HG02840 (cell line): Measurements from ENCODE around the gene SULF2.

ENCODE experiments used
- ATAC-seq: cut with Tn5 transposase; IDR thresholded peaks from one replicate; pipeline ENCODE4 v1.9.1; 2021; ENCODE audit warnings: mild to moderate bottlenecking, moderate library complexity, moderate number of reproducible peaks; ENCODE audit not compliant: unreplicated experiment, low FRiP score

SULF2 gene

DNA sequence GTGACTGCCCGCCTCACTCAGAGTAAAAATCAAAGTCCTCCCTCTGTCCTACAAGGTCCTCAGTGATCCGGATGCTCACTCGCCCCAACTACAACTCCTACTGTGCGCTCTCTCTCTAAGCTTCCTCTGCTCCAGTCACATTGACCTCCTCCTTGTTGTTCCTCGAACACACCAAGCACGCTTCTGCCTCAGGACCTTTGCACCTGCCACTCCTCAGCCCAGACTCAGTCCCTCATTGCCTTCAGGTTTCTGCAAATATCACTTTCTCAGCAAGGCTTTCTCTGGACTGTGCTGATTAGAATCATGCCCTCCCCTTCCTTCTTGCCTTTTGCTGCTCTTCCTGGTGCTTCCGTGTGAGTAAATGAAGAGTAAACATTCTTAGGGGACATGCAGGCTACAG lies 41.6 kb downstream of the SULF2 start:
- no peak for ATAC-seq

DNA sequence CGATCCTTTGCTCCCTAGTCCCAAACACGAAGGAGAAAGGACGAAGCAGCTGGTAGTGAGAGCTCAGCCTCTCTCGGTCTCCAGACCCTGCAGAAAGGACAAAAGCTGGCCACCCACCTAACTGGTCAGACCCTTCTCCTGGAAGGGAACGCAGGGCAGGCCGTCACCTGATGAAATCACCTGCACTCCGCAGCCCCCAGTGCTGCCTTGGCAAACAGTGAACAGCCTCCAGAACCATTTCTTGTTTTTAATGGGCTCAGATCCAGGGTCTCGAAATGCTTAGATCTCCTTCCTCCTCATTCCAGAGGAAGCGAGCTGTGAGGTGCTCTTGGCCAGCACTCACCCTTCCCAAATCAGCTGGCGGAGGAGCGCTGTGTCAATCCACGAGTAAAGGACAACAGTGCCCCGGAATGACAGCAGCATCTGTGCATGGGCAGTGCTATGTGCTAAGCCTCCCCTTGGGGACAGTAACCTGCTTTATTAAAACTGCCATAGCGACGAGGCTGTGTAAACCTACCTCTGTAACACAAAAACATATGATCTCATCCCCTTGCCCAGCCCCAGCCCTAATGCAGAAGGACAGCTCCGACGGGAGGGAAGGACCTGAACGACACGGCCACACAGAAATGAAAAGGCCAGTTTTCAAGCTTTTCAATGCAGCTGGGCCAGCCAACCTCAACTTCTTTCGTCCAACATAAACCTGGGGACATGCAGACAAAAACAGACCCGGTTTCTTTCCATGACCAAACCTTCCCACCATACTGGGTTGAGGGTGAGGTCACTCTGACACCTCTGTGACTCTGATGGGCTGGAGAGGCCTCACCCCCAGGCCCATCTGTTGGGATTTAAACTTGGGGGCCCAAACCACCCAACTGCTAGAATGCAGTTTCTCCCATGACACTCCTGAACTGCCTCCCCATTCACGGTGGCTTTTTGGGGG lies 43.3 kb downstream of the SULF2 start:
- ATAC-seq: no peak

DNA sequence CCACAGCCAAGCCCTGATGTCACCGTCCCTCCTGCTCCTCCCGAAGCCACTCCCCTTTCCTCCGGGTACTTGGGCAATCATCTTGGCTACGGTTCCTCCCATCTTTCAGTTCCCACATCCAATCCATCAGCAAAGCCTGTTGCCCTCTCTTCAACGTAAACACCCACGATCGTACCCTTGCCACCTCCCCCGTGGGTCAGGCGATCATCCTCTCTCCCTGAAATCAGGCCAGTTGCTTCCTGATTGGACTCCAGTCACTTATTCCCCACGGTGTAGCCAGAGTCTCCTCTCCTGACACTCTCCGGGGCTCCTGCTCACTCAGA lies 44.5 kb downstream of the SULF2 start:
- no peak for ATAC-seq

- no peak for ATAC-seq
Observed at GRCh38 chr20:47740121-47740861, 45.0 kb downstream of the SULF2 start.

DNA sequence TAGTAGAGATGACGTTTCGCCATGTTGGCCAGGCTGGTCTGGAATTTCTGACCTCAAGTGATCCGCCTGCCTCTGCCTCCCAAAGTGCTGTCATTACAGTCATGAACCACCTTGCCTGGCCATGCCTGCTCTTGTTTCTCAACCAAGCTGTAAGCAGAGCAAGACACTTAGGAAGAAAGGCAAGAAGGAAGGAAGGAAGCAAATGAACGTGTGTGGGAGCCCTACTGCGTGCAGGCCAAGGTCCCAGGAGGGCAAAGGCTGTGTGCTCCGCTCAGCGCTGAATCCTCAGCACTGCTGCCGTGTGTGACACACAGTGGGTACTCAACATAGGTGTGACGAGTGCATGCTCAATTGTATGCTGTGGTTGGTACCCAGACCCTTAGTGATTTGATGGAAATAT lies 47.4 kb downstream of the SULF2 start:
- ATAC-seq: no peak

GRCh38 chr20:47736570-47737152 lies 48.6 kb downstream of the SULF2 start:
- ATAC-seq: no peak

GRCh38 chr20:47735412-47736400 lies 49.6 kb downstream of the SULF2 start:
- ATAC-seq: no peak

DNA sequence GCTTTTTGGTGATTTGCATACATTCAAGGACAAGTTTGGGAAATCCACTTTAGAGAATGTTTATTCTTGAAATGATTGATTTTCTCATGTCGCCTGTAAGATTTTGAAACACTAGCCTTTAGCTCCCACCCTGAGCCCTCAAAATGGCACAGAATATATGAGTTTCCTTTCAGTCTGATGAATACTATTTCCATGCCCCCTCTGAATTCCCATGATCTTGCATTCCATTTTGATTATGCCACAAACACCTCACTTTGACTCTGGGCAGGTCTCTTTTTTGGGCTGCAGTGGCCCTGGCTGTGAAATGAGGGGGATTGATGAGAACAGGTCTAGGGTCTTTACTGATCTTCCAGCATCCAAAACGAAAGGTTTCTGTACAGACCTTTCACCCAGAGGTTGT lies 50.4 kb downstream of the SULF2 start:
- no peak for ATAC-seq

GRCh38 chr20:47733892-47734291 lies 51.4 kb downstream of the SULF2 start:
- ATAC-seq: no peak

DNA sequence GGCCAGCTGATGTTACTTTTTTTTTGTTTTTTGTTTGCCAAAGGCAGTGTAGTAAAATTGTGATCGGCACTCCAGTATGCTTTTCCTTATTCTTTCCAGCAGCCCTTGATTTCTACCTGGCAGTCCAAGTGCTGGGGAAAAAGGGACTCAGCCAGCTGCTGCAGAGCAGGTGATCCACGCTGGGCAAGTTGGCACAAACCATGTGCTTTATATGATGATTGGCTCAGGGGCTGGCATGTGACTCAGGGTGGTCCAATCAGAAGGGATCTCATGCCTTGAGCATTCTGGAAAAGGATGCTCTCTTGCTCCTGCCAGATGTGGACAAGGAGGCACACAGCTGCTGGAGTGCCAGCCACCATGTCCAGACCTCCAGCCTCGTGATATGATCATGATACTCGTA lies 54.5 kb downstream of the SULF2 start:
- ATAC-seq: no peak

DNA sequence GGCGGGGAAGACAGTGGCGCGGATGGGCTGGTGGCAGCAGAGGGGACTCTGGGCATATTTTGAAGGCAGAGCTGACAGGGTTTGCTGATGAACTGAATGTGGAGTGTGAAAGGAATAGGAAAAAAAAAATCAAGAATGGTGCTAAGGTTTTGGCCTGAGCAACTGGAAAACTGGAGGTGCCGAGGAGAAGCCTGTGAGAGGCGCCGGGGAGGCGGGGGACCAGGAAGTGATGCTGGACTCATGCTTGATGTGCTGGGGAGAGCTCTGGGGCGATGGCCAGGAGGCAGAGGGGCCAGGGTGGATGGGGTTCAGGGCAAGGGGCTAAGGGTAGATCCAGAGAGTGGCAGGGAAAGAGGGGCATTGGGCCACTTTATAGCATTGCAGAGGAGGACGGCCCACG lies 55.8 kb downstream of the SULF2 start:
- no peak for ATAC-seq

DNA sequence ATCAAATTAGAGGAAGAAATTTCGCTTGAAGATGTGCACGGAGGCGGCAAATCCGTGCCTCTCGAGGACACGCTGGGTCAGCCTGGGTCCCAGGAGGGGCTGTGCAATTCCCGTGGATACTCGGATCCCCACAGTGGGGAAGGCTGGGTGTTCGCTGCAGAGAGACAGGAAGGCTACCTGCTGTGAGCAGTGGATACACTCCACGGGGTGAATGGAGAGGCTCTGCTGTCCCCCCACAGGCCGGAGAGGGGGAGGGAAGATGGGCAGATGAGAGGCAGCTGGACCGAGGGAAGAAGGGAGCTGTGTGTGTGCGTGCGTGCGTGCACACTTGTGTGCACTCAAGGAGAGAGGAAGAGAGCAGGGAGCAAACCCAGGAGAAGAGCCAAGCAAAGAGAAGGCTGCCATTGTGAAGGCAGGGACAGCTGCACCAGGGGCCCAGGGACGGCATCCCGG lies 57.3 kb downstream of the SULF2 start:
- ATAC-seq: no peak

DNA sequence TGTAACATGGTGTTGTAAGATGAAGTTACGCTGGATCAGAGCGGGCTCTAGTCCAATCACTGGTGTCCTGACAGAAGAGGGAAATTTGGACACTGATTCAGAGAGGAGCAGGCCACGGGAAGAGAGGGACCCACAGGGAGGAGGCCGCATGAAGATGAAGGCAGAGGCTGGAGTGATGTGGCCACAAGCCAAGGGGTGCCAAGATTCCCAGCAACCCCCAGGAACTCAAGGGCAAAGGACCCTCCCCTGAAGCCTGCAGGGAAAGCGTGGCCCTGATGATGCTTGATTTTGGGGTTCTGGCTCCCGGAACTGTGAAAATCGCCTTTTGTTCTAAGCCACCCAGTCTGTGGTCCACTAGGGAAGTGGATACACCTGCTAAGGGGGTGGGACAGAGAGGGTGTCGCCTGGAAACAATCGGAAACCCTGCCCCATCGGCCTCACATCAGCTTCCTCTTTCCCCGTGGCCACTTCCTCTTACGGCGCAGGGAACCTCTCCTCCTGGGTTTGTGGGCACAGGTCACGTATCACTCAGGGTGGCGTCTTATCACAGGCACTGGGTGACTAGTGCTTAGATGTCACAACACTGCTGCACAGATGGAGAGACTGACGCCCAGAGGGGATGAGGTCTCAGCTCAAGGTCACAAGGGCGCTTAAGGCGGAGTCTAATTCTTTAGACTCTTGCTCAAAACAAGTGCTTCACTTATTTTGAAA lies 58.0 kb downstream of the SULF2 start:
- no peak for ATAC-seq

GRCh38 chr20:47726632-47727031 lies 58.6 kb downstream of the SULF2 start:
- no peak for ATAC-seq

DNA sequence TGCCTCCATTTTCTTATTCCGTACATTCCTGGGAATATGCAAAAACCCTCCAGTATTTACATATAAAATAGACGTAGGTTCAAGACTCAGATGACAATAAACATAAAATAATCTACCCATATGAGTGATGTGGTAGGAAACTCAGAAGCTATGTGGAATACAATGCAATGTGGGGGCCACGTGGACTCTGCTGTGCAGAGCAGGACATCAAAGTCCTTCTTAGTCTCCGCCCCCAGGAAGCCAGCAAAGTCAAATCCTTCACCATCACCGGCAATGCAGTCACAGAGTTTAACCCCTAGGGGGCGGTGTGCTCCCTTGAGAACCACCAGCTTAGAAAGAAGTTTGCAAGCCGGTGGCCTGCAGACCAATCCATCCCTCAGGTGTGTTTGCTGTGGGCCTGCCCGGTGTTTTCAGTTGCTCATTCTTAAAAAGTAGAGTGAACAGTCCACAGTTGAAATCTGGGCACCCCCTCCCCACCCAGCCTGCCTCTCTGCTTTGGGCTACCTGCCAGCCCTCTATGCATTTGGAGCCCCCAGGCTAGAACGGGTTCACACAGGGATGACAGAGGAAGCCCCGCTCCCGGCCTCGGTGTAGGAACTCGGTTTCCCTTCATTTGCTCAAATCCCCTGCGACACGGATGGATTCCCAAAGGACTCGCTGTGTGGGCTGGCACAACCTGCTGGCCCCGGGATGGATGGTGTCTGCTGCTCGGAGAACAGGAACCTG lies 59.9 kb downstream of the SULF2 start:
- ATAC-seq: no peak

DNA sequence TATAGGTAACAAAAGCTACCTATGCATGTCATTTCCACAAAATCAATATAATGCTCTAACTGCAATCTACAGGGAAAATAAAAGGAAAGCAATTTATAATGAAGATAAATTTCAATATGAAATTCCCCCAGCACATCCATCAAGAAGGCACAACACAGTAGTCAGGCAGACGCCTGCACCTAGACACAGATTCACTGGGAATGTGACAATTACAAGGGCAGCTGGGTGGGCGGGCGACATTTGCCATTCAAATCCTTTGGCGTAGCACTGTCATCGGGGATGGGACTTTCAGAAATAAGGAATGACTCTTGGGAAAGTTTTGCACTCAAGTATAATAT lies 60.4 kb downstream of the SULF2 start:
- ATAC-seq: no peak

- no peak for ATAC-seq
Observed at GRCh38 chr20:47724396-47724795, 60.9 kb downstream of the SULF2 start.

GRCh38 chr20:47723322-47723721 lies 62.0 kb downstream of the SULF2 start:
- ATAC-seq: no peak
